HG03025 (cell line): Measurements from ENCODE around the gene ABCB1.
"Not testable (repeated sequence)": the region's sequence is repeated elsewhere in the genome, so short reads cannot be mapped to it uniquely, and the experiment has no call there.

Experiments used
- ATAC-seq: cut with Tn5 transposase; IDR thresholded peaks from one replicate; pipeline ENCODE4 v1.9.1; 2021; ENCODE audit warnings: mild to moderate bottlenecking, moderate library complexity; ENCODE audit not compliant: unreplicated experiment, low FRiP score

The ABCB1 gene

GRCh38 chr7:87474533-87475358 lies 125.9 kb downstream of the ABCB1 start:
- ATAC-seq = peak; percentile 72

- no peak for ATAC-seq
Observed at GRCh38 chr7:87473986-87474385, 126.7 kb downstream of the ABCB1 start.

- no peak for ATAC-seq
Observed at GRCh38 chr7:87473192-87473591, 127.5 kb downstream of the ABCB1 start.

- ATAC-seq = no peak
Observed at GRCh38 chr7:87471473-87471872, 129.2 kb downstream of the ABCB1 start.

- ATAC-seq = not testable (repeated sequence)
Observed at GRCh38 chr7:87469204-87469603, 131.5 kb downstream of the ABCB1 start.

- not testable (repeated sequence) for ATAC-seq
Observed at GRCh38 chr7:87465534-87465880, 135.2 kb downstream of the ABCB1 start.

- ATAC-seq = not testable (repeated sequence)
Observed at GRCh38 chr7:87464830-87465533, 135.7 kb downstream of the ABCB1 start.

- ATAC-seq = no peak
Observed at GRCh38 chr7:87463982-87464381, 136.7 kb downstream of the ABCB1 start.

- not testable (repeated sequence) for ATAC-seq
Observed at GRCh38 chr7:87460444-87460843, 140.2 kb downstream of the ABCB1 start.

GRCh38 chr7:87459941-87460340 lies 140.7 kb downstream of the ABCB1 start:
- ATAC-seq = no peak

GRCh38 chr7:87458148-87458547 lies 142.5 kb downstream of the ABCB1 start:
- ATAC-seq = no peak

GRCh38 chr7:87456247-87456646 lies 144.4 kb downstream of the ABCB1 start:
- no peak for ATAC-seq
